PC-3 (cell line): ENCODE data around the gene MACROD2. TPM values are rescaled to one million over a fixed set of nuclear protein-coding genes. Genes with fewer than 3 reads are reported as not detected.

Experiments
- ATAC-seq: fragments of 200-7000 bp; cut with Tn5 transposase; 2 replicates; pipeline ENCODE4 v1.9.1; 2020; ENCODE audit warnings: mild to moderate bottlenecking, moderate library complexity
- BruUV-seq: library from RNA; stranded (reverse); fragments of 400-500 nt; replicated peaks from 2 replicates; lab custom pipeline; 2021; lab: Mats Ljungman, UMichigan
- CTCF ChIA-PET: fragments of 300-600 bp; sonication (Branson Sonifier 250); formaldehyde crosslinking; loops from one replicate; lab custom pipeline; 2022; ENCODE audit warnings: antibody characterized with exemption; lab: Charles Lee
- POLR2A ChIA-PET: fragments of 300-600 bp; sonication (Branson Sonifier 250); formaldehyde crosslinking; loops from one replicate; lab custom pipeline; 2022; ENCODE audit warnings: antibody characterized with exemption; ENCODE audit not compliant: unreplicated experiment; lab: Charles Lee
- DNase-seq: peaks from one replicate; pipeline ENCODE4 v3.0.0-alpha.2; 2015
- H2AFZ ChIP-seq: fragments of 300-600 bp; sonication (generic); 2 replicates; pipeline ENCODE4 v1.6.0; 2016; ENCODE audit warnings: antibody characterized with exemption, low read length
- H3F3A ChIP-seq: fragments of 300-600 bp; sonication (generic); one replicate; pipeline ENCODE4 v1.6.0; 2017; ENCODE audit warnings: antibody characterized with exemption, low read length, control low read depth, mild to moderate bottlenecking; ENCODE audit not compliant: unreplicated experiment
- H3K27ac ChIP-seq: fragments of 300-600 bp; sonication (generic); 2 replicates; pipeline ENCODE4 v1.5.1; 2016; ENCODE audit warnings: mild to moderate bottlenecking, low read length
- H3K27me3 ChIP-seq: fragments of 300-600 bp; sonication (generic); 2 replicates; pipeline ENCODE4 v1.6.1; 2016; ENCODE audit warnings: low read length, mixed read lengths
- H3K36me3 ChIP-seq: fragments of 300-600 bp; sonication (generic); 2 replicates; pipeline ENCODE4 v1.6.1; 2016; ENCODE audit warnings: low read depth, mixed run types, low read length, mixed read lengths
- H3K4me1 ChIP-seq: fragments of 300-600 bp; sonication (generic); 2 replicates; pipeline ENCODE4 v1.5.1; 2016; ENCODE audit warnings: low read length; ENCODE audit not compliant: insufficient read depth
- H3K4me2 ChIP-seq: fragments of 300-600 bp; sonication (generic); 2 replicates; pipeline ENCODE4 v1.6.0; 2016; ENCODE audit warnings: low read length
- H3K4me3 ChIP-seq: fragments of 300-600 bp; sonication (generic); 2 replicates; pipeline ENCODE4 v1.5.1; 2016; ENCODE audit warnings: mild to moderate bottlenecking, low read length, mixed read lengths
- H3K79me2 ChIP-seq: fragments of 300-600 bp; sonication (generic); 2 replicates; pipeline ENCODE4 v1.6.1; 2017; ENCODE audit warnings: low read length, mixed read lengths
- H3K9ac ChIP-seq: fragments of 300-600 bp; sonication (generic); 2 replicates; pipeline ENCODE4 v1.6.0; 2016; ENCODE audit warnings: mild to moderate bottlenecking, low read length
- H3K9me2 ChIP-seq: fragments of 300-600 bp; sonication (generic); replicated peaks from 2 replicates; pipeline ENCODE4 v1.6.1; 2016; ENCODE audit warnings: mixed run types, low read length, mixed read lengths
- H3K9me3 ChIP-seq: fragments of 300-600 bp; sonication (generic); 2 replicates; pipeline ENCODE4 v1.6.1; 2016; ENCODE audit warnings: low read length, mixed read lengths
- H4K20me1 ChIP-seq: fragments of 300-600 bp; sonication (generic); 2 replicates; pipeline ENCODE4 v1.6.1; 2016; ENCODE audit warnings: low read length, mixed read lengths
- EZH2 ChIP-seq: fragments of 300-600 bp; sonication (generic); IDR thresholded peaks from one replicate; pipeline ENCODE4 v1.6.1; 2017; ENCODE audit warnings: antibody characterized with exemption, mild to moderate bottlenecking, low read length; ENCODE audit not compliant: unreplicated experiment
- EZH2phosphoT487 ChIP-seq: fragments of 300-600 bp; sonication (generic); IDR thresholded peaks from 2 replicates; pipeline ENCODE4 v1.6.1; 2018; ENCODE audit warnings: mild to moderate bottlenecking, antibody characterized with exemption, low read length, borderline replicate concordance
- intact Hi-C: fragments of 100-400 bp; cut with micrococcal nuclease; formaldehyde crosslinking; loops from 2 replicates; pipeline ENCODE4 v1.9.0; 2023
- total RNA-seq: library from RNA; depleted of rRNA; stranded (reverse); fragments of >200 nt; gene quantifications from 2 replicates; pipeline ENCODE4 v1.2.3, GENCODE V29; 2014
- TF ChIP-seq, protein P1 (sequence below): fragments of 300-600 bp; sonication (generic); conservative IDR thresholded peaks from 2 replicates; pipeline ENCODE4 v1.5.1; 2017; ENCODE audit warnings: antibody characterized with exemption, low read depth, mild to moderate bottlenecking, low read length

Gene MACROD2
- total RNA-seq, 1 experiment from 2014 or later: 3.1 TPM

DNA sequence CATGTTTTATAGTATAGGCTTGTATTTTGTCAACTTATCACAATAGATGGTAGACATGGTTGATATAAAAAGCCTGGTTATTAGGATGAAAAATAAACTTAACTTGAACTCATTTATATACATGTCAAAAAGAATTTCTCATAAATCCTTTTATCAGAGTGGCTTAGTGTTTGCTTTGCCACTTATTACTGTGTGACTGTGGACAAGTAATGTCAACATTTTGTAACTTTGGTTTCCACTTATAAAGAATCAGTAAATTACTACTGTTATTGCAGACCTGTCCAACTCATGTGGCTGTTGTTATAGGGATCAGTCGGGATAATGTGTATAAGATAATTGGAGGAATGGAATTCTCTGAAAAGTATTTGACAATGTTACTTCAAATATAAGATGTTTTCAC lies 1236.9 kb downstream of the MACROD2 start:
- no peaks in the 10 kb centered on the region for H3K36me3 ChIP-seq
- no peak overlapping the region for H3K27ac ChIP-seq
- TF ChIP-seq, protein P1, sequence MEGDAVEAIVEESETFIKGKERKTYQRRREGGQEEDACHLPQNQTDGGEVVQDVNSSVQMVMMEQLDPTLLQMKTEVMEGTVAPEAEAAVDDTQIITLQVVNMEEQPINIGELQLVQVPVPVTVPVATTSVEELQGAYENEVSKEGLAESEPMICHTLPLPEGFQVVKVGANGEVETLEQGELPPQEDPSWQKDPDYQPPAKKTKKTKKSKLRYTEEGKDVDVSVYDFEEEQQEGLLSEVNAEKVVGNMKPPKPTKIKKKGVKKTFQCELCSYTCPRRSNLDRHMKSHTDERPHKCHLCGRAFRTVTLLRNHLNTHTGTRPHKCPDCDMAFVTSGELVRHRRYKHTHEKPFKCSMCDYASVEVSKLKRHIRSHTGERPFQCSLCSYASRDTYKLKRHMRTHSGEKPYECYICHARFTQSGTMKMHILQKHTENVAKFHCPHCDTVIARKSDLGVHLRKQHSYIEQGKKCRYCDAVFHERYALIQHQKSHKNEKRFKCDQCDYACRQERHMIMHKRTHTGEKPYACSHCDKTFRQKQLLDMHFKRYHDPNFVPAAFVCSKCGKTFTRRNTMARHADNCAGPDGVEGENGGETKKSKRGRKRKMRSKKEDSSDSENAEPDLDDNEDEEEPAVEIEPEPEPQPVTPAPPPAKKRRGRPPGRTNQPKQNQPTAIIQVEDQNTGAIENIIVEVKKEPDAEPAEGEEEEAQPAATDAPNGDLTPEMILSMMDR: no peak
- TF ChIP-seq EZH2phosphoT487 (no peak), EZH2 (no peak)
- no peaks in the 10 kb centered on the region for H3K4me1 ChIP-seq
- no peak overlapping the region for H3K9ac ChIP-seq
- H4K20me1 ChIP-seq: no peaks in the 10 kb centered on the region
- no peaks in the 10 kb centered on the region for H3K9me3 ChIP-seq
- no peaks in the 10 kb centered on the region for H3K79me2 ChIP-seq
- no peak overlapping the region for H3K4me2 ChIP-seq
- H3K4me3 ChIP-seq: no peak overlapping the region
- ATAC-seq (no peak), DNase-seq (no peak)
- no peaks in the 10 kb centered on the region for H3F3A ChIP-seq
- intact Hi-C loops: loop anchor here (10.0 kb wide), 1 partner anchor 487 kb away; no protein-coding TSS in a partner anchor
- H3K9me2 ChIP-seq: no peaks in the 10 kb centered on the region
- no TSS peak for BruUV-seq
- H2AFZ ChIP-seq: no peak overlapping the region
- no peaks in the 10 kb centered on the region for H3K27me3 ChIP-seq
- CTCF ChIA-PET: no interaction called here
- POLR2A ChIA-PET: no interaction called here

DNA sequence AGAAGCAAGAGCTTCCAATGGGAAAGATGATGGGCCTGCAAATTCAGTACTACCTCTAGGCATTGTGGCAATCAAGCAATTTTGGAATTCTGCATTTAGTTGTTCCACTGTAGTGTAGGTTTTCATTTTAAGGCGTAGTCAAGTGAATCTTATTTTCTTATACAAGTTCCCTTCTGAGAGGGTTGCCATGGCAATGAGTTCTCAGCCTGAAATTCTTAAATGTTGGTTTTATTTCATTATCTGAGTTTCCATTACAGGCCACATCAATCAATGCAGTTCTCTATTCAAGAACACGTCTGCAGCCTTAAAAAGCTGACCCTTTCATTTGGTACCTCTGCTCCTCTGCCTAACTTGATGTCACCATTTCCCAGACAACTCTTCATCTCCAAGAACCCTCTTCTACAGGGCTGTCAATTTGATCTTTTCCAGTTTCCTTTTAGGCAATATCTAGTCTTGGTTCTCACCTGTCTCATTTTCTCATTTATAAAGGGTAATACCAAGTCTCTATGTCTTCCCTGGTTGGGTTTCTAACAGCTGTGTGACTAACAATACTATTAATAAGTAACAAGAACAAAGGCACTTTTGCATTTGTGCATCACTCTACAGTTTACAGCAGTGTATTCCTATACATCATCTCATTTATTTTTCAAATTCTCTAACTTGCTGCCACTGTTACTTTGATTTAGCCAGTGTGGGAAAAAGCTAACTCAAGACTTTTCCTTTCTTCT lies 1240.3 kb downstream of the MACROD2 start:
- no peaks in the 10 kb centered on the region for H3K9me3 ChIP-seq
- H3K27me3 ChIP-seq: no peaks in the 10 kb centered on the region
- intact Hi-C loops: loop anchor here (2.0 to 10.0 kb wide), 2 partner anchors 491 to 901 kb away; no protein-coding TSS in a partner anchor
- H3K9me2 ChIP-seq: no peaks in the 10 kb centered on the region
- TF ChIP-seq EZH2: no peak
- TF ChIP-seq EZH2phosphoT487: no peak
- TF ChIP-seq, protein P1: no peak
- H3K27ac ChIP-seq: no peak overlapping the region
- no peaks in the 10 kb centered on the region for H3F3A ChIP-seq
- ATAC-seq (no peak), DNase-seq (no peak)
- ChIA-PET POLR2A (no interaction called here), CTCF (interaction anchor here (1.8 kb wide), 1 partner anchor 899 kb away, joined by 10 read pairs; the partner anchor contains the start of gene FLRT3)
- no peaks in the 10 kb centered on the region for H3K4me1 ChIP-seq
- no peaks in the 10 kb centered on the region for H3K79me2 ChIP-seq
- H3K36me3 ChIP-seq: no peaks in the 10 kb centered on the region
- H3K4me3 ChIP-seq: no peak overlapping the region
- no TSS peak for BruUV-seq
- no peak overlapping the region for H3K9ac ChIP-seq
- no peak overlapping the region for H3K4me2 ChIP-seq
- H4K20me1 ChIP-seq: no peaks in the 10 kb centered on the region
- H2AFZ ChIP-seq: no peak overlapping the region

DNA sequence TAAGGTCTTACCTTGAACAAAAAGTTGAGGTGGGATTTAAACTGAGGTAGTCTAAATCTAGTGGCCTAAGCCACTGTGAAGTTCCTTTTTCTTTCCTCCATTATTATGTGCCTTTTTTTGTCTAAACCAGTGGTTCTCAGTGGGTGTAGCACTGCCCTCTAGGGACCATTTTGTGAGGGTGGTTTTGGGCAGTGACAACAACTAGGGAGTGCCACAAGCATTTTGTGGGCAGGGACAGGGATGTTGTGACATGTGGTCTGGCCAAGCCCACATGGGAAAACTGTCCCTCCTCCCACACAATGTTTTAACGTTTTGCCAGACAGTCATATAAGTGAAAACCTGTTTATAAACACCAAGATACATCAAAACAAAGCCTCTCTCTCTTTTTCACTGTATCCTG lies 1241.5 kb downstream of the MACROD2 start:
- ATAC-seq: peak; percentile 79
- intact Hi-C loops: loop anchor here (2.0 to 10.0 kb wide), 2 partner anchors 492 to 902 kb away; no protein-coding TSS in a partner anchor
- H3K4me2 ChIP-seq: no peak overlapping the region

More for the DNA sequence above, 1241.5 kb downstream of the MACROD2 start:
- Histone ChIP-seq H3K4me1 (no peaks in the 10 kb centered on the region), H3K36me3 (no peaks in the 10 kb centered on the region), H3K9me3 (no peaks in the 10 kb centered on the region), H2AFZ (no peak overlapping the region), H3K4me3 (no peak overlapping the region), H3K9me2 (no peaks in the 10 kb centered on the region), H4K20me1 (no peaks in the 10 kb centered on the region), H3K27ac (no peak overlapping the region), H3K79me2 (no peaks in the 10 kb centered on the region), H3K27me3 (no peaks in the 10 kb centered on the region), H3K9ac (no peak overlapping the region), H3F3A (no peaks in the 10 kb centered on the region)
- ChIA-PET POLR2A (no interaction called here), CTCF (interaction anchor here (0.7 to 1.8 kb wide), 2 partner anchors 492 to 900 kb away, joined by 3 to 10 read pairs; partner anchors contain the start of gene FLRT3)
- no TSS peak for BruUV-seq
- TF ChIP-seq EZH2: no peak
- TF ChIP-seq, protein P1: peak; percentile 90
- peak; percentile 87 for DNase-seq
